Keratinocyte (primary cell): ENCODE measurements around the gene STEAP1B.
"Not testable (repeated sequence)": the region's sequence is repeated elsewhere in the genome, so short reads cannot be mapped to it uniquely, and the experiment has no call there.

Source experiments
- EZH2 ChIP-seq: IDR thresholded peaks from one replicate; pipeline ENCODE4 v1.6.1; 2012; ENCODE audit warnings: inconsistent platforms, mild to moderate bottlenecking, low read length, moderate library complexity
- TF ChIP-seq, protein P1 (sequence below), 3 experiments: IDR thresholded peaks in 1 of 3; conservative IDR thresholded peaks in 1 of 3; optimal IDR thresholded peaks in 1 of 3; 2 replicates in 2 of 3; 3 replicates in 1 of 3; pipeline versions ENCODE3 to v1.5.1; 2011; ENCODE audit warnings: low read length in 3 of 3, mild to moderate bottlenecking in 3 of 3, moderate library complexity in 2 of 3, control low read depth in 1 of 3, inconsistent platforms in 1 of 3; ENCODE audit not compliant: insufficient read depth in 2 of 3; ENCODE audit errors: extremely low read depth in 1 of 3

GRCh38 chr7:22516950-22517349 lies 17.0 kb upstream of the STEAP1B start:
- TF ChIP-seq, protein P1, sequence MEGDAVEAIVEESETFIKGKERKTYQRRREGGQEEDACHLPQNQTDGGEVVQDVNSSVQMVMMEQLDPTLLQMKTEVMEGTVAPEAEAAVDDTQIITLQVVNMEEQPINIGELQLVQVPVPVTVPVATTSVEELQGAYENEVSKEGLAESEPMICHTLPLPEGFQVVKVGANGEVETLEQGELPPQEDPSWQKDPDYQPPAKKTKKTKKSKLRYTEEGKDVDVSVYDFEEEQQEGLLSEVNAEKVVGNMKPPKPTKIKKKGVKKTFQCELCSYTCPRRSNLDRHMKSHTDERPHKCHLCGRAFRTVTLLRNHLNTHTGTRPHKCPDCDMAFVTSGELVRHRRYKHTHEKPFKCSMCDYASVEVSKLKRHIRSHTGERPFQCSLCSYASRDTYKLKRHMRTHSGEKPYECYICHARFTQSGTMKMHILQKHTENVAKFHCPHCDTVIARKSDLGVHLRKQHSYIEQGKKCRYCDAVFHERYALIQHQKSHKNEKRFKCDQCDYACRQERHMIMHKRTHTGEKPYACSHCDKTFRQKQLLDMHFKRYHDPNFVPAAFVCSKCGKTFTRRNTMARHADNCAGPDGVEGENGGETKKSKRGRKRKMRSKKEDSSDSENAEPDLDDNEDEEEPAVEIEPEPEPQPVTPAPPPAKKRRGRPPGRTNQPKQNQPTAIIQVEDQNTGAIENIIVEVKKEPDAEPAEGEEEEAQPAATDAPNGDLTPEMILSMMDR (optimal IDR thresholded peaks at IDR 0.05 in 1 of 3, IDR thresholded peaks at IDR 0.05 in 1 of 3, conservative IDR thresholded peaks at IDR 0.05 in 1 of 3; ENCODE audit: extremely low read depth in 1 of 3, insufficient read depth in 2 of 3, low read length in 3 of 3), result not testable (repeated sequence)
- not testable (repeated sequence) for TF ChIP-seq EZH2
